Osteocyte (in vitro differentiated cells): ENCODE results near the gene AGO4. TPM values are rescaled to one million over a fixed set of nuclear protein-coding genes. Genes with fewer than 3 reads are reported as not detected.
A peak's percentile ranks its signal among the peaks of the same experiment; 100 is the strongest.
"Not testable (repeated sequence)": the region's sequence is repeated elsewhere in the genome, so short reads cannot be mapped to it uniquely, and the experiment has no call there.

ENCODE experiments used
- DNase-seq: peaks from one replicate; pipeline ENCODE4 v3.0.0; 2021; ENCODE audit warnings: mixed read lengths; ENCODE audit not compliant: unreplicated experiment; ENCODE audit errors: extremely low spot score
- H3K27ac Mint-ChIP-seq: one replicate; pipeline ENCODE4 v1.8.0; 2021; ENCODE audit warnings: mild to moderate bottlenecking, mixed read lengths; ENCODE audit not compliant: unreplicated experiment
- H3K27me3 Mint-ChIP-seq: one replicate; pipeline ENCODE4 v1.8.0; 2021; ENCODE audit warnings: mixed read lengths; ENCODE audit not compliant: unreplicated experiment
- H3K36me3 Mint-ChIP-seq: one replicate; pipeline ENCODE4 v1.8.0; 2021; ENCODE audit warnings: mixed read lengths; ENCODE audit not compliant: unreplicated experiment
- H3K4me1 Mint-ChIP-seq: one replicate; pipeline ENCODE4 v1.8.0; 2021; ENCODE audit warnings: mixed read lengths; ENCODE audit not compliant: unreplicated experiment
- H3K4me3 Mint-ChIP-seq: one replicate; pipeline ENCODE4 v1.8.0; 2021; ENCODE audit warnings: mild to moderate bottlenecking, moderate library complexity, mixed read lengths; ENCODE audit not compliant: unreplicated experiment
- H3K9me3 Mint-ChIP-seq: one replicate; pipeline ENCODE4 v1.8.0; 2021; ENCODE audit warnings: mixed read lengths; ENCODE audit not compliant: unreplicated experiment
- total RNA-seq: library from RNA; stranded (reverse); gene quantifications from 2 replicates; pipeline ENCODE4 v1.2.1, GENCODE V29; 2021
- TF ChIP-seq, protein P1 (sequence below): fragments of 200-600 bp; sonication (generic); IDR thresholded peaks from 2 replicates; pipeline ENCODE4 v1.5.0; 2021; ENCODE audit warnings: antibody characterized with exemption, mild to moderate bottlenecking, moderate library complexity

Gene AGO4
- total RNA-seq, 1 donor from 2014 or later = 10.1 TPM

- Mint-ChIP-seq H3K4me3 (peak overlapping the region; percentile 83), H3K36me3 (no peaks in the 10 kb centered on the region), H3K27me3 (no peaks in the 10 kb centered on the region), H3K9me3 (no peaks in the 10 kb centered on the region), H3K27ac (peak overlapping the region; percentile 87), H3K4me1 (peaks cover 21% of the 10 kb centered on the region)
- TF ChIP-seq, protein P1, sequence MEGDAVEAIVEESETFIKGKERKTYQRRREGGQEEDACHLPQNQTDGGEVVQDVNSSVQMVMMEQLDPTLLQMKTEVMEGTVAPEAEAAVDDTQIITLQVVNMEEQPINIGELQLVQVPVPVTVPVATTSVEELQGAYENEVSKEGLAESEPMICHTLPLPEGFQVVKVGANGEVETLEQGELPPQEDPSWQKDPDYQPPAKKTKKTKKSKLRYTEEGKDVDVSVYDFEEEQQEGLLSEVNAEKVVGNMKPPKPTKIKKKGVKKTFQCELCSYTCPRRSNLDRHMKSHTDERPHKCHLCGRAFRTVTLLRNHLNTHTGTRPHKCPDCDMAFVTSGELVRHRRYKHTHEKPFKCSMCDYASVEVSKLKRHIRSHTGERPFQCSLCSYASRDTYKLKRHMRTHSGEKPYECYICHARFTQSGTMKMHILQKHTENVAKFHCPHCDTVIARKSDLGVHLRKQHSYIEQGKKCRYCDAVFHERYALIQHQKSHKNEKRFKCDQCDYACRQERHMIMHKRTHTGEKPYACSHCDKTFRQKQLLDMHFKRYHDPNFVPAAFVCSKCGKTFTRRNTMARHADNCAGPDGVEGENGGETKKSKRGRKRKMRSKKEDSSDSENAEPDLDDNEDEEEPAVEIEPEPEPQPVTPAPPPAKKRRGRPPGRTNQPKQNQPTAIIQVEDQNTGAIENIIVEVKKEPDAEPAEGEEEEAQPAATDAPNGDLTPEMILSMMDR = no peak
- no peak for DNase-seq
These were observed 766 bp downstream of the AGO4 start for GRCh38 chr1:35808450-35809113.

DNA sequence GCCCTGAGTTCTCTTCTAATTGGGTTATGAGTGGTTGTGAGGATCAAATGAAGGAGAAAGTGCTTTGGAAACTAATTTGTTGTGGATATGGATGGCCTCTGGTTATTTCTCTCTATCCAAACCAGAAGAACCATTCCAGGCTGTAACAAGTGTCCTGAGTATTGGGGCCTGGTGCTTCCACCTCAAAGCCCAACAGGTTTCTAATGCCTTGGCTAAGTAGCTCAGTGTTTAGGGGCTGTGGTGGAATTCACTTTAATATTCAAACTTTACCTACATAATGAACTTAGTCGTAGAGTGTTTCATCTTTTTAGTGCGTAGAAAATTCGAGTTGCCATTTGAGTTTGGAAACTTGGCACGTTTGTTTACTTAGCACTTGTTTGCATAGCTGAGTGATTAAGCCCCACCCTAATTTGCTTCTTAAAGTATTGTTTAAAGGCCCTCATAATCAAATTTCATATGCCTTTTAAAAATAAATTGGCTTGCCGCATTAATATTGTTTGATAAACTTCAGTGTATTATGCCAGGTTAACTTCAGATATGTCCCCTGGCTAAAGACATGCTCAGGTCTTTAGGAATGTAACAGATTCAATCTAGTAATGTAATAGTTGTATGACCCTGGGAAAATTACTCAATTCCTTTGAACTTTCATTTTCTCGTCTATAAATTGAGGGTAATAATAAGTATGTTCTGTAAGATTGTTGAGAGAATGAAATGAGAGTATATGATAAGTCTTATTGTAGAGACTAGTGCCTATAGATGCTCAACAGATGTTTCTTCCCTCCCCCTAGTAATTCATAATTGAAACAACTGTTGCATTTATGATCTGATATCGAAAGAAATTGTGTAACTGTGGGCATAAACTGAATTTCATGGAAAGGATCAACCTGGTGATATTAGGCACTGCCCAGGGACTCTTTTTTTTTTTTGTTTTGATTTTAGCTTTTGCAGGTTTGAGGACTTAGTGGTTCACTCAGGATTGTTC, 1.6 kb downstream of the AGO4 start:
- peak overlapping the region; percentile 83 for H3K4me3 Mint-ChIP-seq
- no peaks in the 10 kb centered on the region for H3K36me3 Mint-ChIP-seq
- TF ChIP-seq, protein P1 = no peak
- peaks cover 21% of the 10 kb centered on the region for H3K4me1 Mint-ChIP-seq
- H3K27me3 Mint-ChIP-seq = no peaks in the 10 kb centered on the region
- H3K27ac Mint-ChIP-seq = peak overlapping the region; percentile 87
- DNase-seq = no peak
- H3K9me3 Mint-ChIP-seq = no peaks in the 10 kb centered on the region

- DNase-seq = no peak
- Mint-ChIP-seq H3K4me1 (peaks cover 16% of the 10 kb centered on the region), H3K9me3 (no peaks in the 10 kb centered on the region), H3K27me3 (no peaks in the 10 kb centered on the region), H3K27ac (peak overlapping the region; percentile 52), H3K36me3 (no peaks in the 10 kb centered on the region), H3K4me3 (peak overlapping the region; percentile 83)
- TF ChIP-seq, protein P1 = no peak
These were observed 2.5 kb downstream of the AGO4 start for GRCh38 chr1:35810096-35810881.

GRCh38 chr1:35812754-35813153, 4.9 kb downstream of the AGO4 start:
- H3K9me3 Mint-ChIP-seq, DNase-seq, H3K27ac Mint-ChIP-seq, H3K36me3 Mint-ChIP-seq, H3K4me3 Mint-ChIP-seq, H3K27me3 Mint-ChIP-seq: not testable (repeated sequence)
- peaks cover 13% of the 10 kb centered on the region for H3K4me1 Mint-ChIP-seq

GRCh38 chr1:35825255-35825654, 17.4 kb downstream of the AGO4 start:
- TF ChIP-seq, protein P1 = no peak
- Mint-ChIP-seq H3K36me3 (peaks cover 35% of the 10 kb centered on the region), H3K27me3 (no peaks in the 10 kb centered on the region), H3K27ac (no peak overlapping the region), H3K4me1 (no peaks in the 10 kb centered on the region), H3K9me3 (no peaks in the 10 kb centered on the region), H3K4me3 (no peak overlapping the region)
- no peak for DNase-seq
